Trophoblast cell (in vitro differentiated cells and primary cell): ENCODE results near the gene EDNRA.

Source experiments
- DNase-seq, 2 donors: peaks; one replicate each; pipeline ENCODE4 v3.0.0-alpha.2; 2016
- H2AFZ ChIP-seq: 2 replicates; pipeline ENCODE4 v1.6.1; 2013; ENCODE audit warnings: low read length, moderate library complexity, mild to moderate bottlenecking; ENCODE audit not compliant: insufficient read depth, poor library complexity
- H2AK5ac ChIP-seq: 2 replicates; pipeline ENCODE4 v1.6.1; 2013; ENCODE audit warnings: mild to moderate bottlenecking, low read length
- H2BK120ac ChIP-seq: 2 replicates; pipeline ENCODE4 v1.6.1; 2013; ENCODE audit warnings: low read length, mild to moderate bottlenecking, moderate library complexity; ENCODE audit not compliant: insufficient read depth, poor library complexity
- H2BK12ac ChIP-seq: 2 replicates; pipeline ENCODE4 v1.6.1; 2013; ENCODE audit warnings: mild to moderate bottlenecking, low read length, moderate library complexity
- H2BK5ac ChIP-seq: 2 replicates; pipeline ENCODE4 v1.6.1; 2013; ENCODE audit warnings: low read length, low read depth, moderate library complexity, mild to moderate bottlenecking; ENCODE audit not compliant: poor library complexity
- H3K14ac ChIP-seq: 2 replicates; pipeline ENCODE4 v1.6.1; 2013; ENCODE audit warnings: mild to moderate bottlenecking, low read length
- H3K18ac ChIP-seq: 2 replicates; pipeline ENCODE4 v1.6.1; 2013; ENCODE audit warnings: mild to moderate bottlenecking, low read length
- H3K23ac ChIP-seq: 2 replicates; pipeline ENCODE4 v1.6.1; 2013; ENCODE audit warnings: low read length
- H3K27ac ChIP-seq: 2 replicates; pipeline ENCODE4 v1.5.1; 2013; ENCODE audit warnings: low read depth, mild to moderate bottlenecking, inconsistent platforms, low read length, moderate library complexity
- H3K27me3 ChIP-seq: 2 replicates; pipeline ENCODE4 v1.6.1; 2013; ENCODE audit warnings: inconsistent platforms, mild to moderate bottlenecking, low read length, moderate library complexity; ENCODE audit not compliant: insufficient read depth
- H3K36me3 ChIP-seq, 2 experiments: 1 replicate in 1 of 2; 2 replicates in 1 of 2; pipeline ENCODE4 v1.6.1; 2013; ENCODE audit warnings: low read length in 2 of 2, mild to moderate bottlenecking in 2 of 2, moderate library complexity in 1 of 2; ENCODE audit not compliant: insufficient read depth in 2 of 2, control insufficient read depth in 1 of 2
- H3K4ac ChIP-seq: 2 replicates; pipeline ENCODE4 v1.6.1; 2013; ENCODE audit warnings: low read depth, mild to moderate bottlenecking, low read length, moderate library complexity
- H3K4me1 ChIP-seq, 2 experiments: 1 replicate in 1 of 2; 2 replicates in 1 of 2; pipeline ENCODE4 v1.6.1; 2013; ENCODE audit warnings: low read length in 2 of 2, mild to moderate bottlenecking in 2 of 2, moderate library complexity in 1 of 2; ENCODE audit not compliant: insufficient read depth in 2 of 2, control insufficient read depth in 1 of 2
- H3K4me2 ChIP-seq: 2 replicates; pipeline ENCODE4 v1.6.1; 2013; ENCODE audit warnings: inconsistent platforms, mild to moderate bottlenecking, low read length, moderate library complexity
- H3K4me3 ChIP-seq: 2 replicates; pipeline ENCODE4 v1.5.1; 2013; ENCODE audit warnings: mild to moderate bottlenecking, low read depth, low read length, inconsistent platforms
- H3K79me1 ChIP-seq: one replicate; pipeline ENCODE4 v1.6.1; 2013; ENCODE audit warnings: low read length
- H3K79me2 ChIP-seq: 2 replicates; pipeline ENCODE4 v1.6.1; 2013; ENCODE audit warnings: low read length, mild to moderate bottlenecking; ENCODE audit not compliant: control insufficient read depth, insufficient read depth, poor library complexity
- H3K9ac ChIP-seq: 2 replicates; pipeline ENCODE4 v1.6.1; 2013; ENCODE audit warnings: mild to moderate bottlenecking, low read length
- H3K9me3 ChIP-seq: 2 replicates; pipeline ENCODE4 v1.6.1; 2013; ENCODE audit warnings: low read depth, mild to moderate bottlenecking, control low read depth, inconsistent platforms, low read length; ENCODE audit not compliant: insufficient read depth
- H4K12ac ChIP-seq: 2 replicates; pipeline ENCODE4 v1.6.1; 2013; ENCODE audit warnings: low read depth, mild to moderate bottlenecking, low read length, moderate library complexity
- H4K8ac ChIP-seq: 2 replicates; pipeline ENCODE4 v1.6.1; 2013; ENCODE audit warnings: low read depth, mild to moderate bottlenecking, low read length, moderate library complexity
- H4K91ac ChIP-seq: one replicate; pipeline ENCODE4 v1.6.1; 2013; ENCODE audit warnings: low read depth, mild to moderate bottlenecking, low read length, moderate library complexity
- WGBS: extraction: QIAGEN DNeasy Blood & Tissue Kit; methylation state at CpG from one replicate; pipeline ENCODE4 v1.1.7; 2013; ENCODE audit warnings: missing lambda C conversion rate; ENCODE audit not compliant: insufficient read length, insufficient coverage; ENCODE audit errors: extremely low coverage; 5-methylcytosine and 5-hydroxymethylcytosine counted together

EDNRA gene

DNA sequence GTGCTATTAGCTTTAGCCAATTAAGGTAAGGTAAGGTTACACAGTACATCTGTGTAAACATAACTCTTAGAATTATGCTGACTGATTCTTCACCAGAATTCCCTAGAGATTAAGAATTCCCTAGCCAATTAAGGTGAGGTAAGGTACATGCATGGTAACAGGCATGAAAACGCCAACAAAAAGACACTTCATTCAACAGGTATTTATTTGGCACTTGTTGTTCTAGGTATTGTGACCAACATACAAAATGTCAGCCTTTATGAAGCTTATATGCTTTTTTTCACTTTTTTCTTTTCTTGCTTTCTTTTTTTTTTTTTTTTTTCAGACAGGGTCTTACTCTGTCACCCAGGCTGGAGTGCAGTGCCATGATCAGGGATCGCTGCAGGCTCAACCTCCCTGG is 47.2 kb downstream of the EDNRA start:
- Histone ChIP-seq H3K9ac (no peak overlapping the region), H3K27ac (no peak overlapping the region), H3K4ac (no peak overlapping the region), H3K4me2 (no peak overlapping the region), H2BK5ac (no peak overlapping the region), H3K4me3 (no peak overlapping the region), H2AK5ac (no peak overlapping the region), H4K91ac (no peak overlapping the region), H3K23ac (no peak overlapping the region), H2BK120ac (no peak overlapping the region), H3K14ac (no peak overlapping the region), H4K8ac (no peak overlapping the region), H3K18ac (no peak overlapping the region), H3K4me1 (no peaks in the 10 kb centered on the region), H3K79me2 (no peaks in the 10 kb centered on the region), H3K36me3 (no peaks in the 10 kb centered on the region), H3K27me3 (no peaks in the 10 kb centered on the region), H3K79me1 (peaks cover 2% of the 10 kb centered on the region), H2BK12ac (no peak overlapping the region), H2AFZ (no peak overlapping the region), H3K9me3 (no peaks in the 10 kb centered on the region), H4K12ac (no peak overlapping the region)
- no CpG with 5 or more reads among the region's 2 CpGs for WGBS
- no peak for DNase-seq

DNA sequence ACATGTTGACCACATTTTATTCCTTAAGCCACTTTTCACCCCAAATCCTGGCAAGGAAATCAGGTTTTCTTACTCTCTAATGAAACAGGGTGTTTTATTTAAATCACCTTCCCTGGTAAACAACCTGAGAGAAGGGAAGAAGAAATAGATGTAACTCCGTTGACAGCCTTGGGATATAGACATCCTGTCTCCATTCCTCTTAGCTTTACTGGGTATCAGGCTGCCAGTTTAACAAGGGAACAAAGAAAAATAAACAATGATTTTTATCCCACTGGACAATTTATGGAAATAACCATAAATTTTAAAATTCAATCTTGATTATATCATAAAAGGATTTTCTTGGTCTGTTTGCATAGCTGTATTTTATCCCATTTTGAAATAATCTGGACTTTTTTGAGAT is 49.2 kb downstream of the EDNRA start:
- no peaks in the 10 kb centered on the region for H3K79me2 ChIP-seq

GRCh38 chr4:147530723-147531122 is 49.8 kb downstream of the EDNRA start:
- no peak overlapping the region for H3K18ac ChIP-seq
- H3K79me2 ChIP-seq: no peaks in the 10 kb centered on the region
- no peak overlapping the region for H2AK5ac ChIP-seq
- WGBS: no CpG with 5 or more reads among the region's 4 CpGs
- H3K79me1 ChIP-seq: peaks cover 2% of the 10 kb centered on the region
- no peak overlapping the region for H4K8ac ChIP-seq
- H3K27ac ChIP-seq: no peak overlapping the region
- no peaks in the 10 kb centered on the region for H3K27me3 ChIP-seq
- H3K4ac ChIP-seq: no peak overlapping the region
- H3K4me3 ChIP-seq: no peak overlapping the region
- no peaks in the 10 kb centered on the region for H3K9me3 ChIP-seq
- no peak overlapping the region for H2BK120ac ChIP-seq
- no peak overlapping the region for H4K91ac ChIP-seq
- no peaks in the 10 kb centered on the region for H3K36me3 ChIP-seq
- no peak overlapping the region for H3K23ac ChIP-seq
- H3K9ac ChIP-seq: no peak overlapping the region
- no peak overlapping the region for H4K12ac ChIP-seq
- H3K4me1 ChIP-seq: no peaks in the 10 kb centered on the region
- no peak overlapping the region for H2BK5ac ChIP-seq
- peak overlapping the region; percentile 14 for H3K4me2 ChIP-seq
- DNase-seq: peak in 1 of 2 donors; percentile 44
- no peak overlapping the region for H2BK12ac ChIP-seq
- H3K14ac ChIP-seq: no peak overlapping the region
- no peak overlapping the region for H2AFZ ChIP-seq

More for the DNA sequence above, 49.2 kb downstream of the EDNRA start:
- no peak overlapping the region for H3K4ac ChIP-seq
- no peak overlapping the region for H3K23ac ChIP-seq
- H2BK5ac ChIP-seq: no peak overlapping the region
- no peak overlapping the region for H2BK120ac ChIP-seq
- H3K9ac ChIP-seq: no peak overlapping the region
- no peaks in the 10 kb centered on the region for H3K9me3 ChIP-seq
- peaks cover 2% of the 10 kb centered on the region for H3K79me1 ChIP-seq
- no peak overlapping the region for H4K91ac ChIP-seq
- no peak overlapping the region for H2AK5ac ChIP-seq
- H3K27me3 ChIP-seq: no peaks in the 10 kb centered on the region
- H3K14ac ChIP-seq: no peak overlapping the region
- no CpG with 5 or more reads among the region's 1 CpG for WGBS
- no peak overlapping the region for H3K18ac ChIP-seq
- H3K36me3 ChIP-seq: no peaks in the 10 kb centered on the region
- H2AFZ ChIP-seq: no peak overlapping the region
- H2BK12ac ChIP-seq: no peak overlapping the region
- H3K4me2 ChIP-seq: no peak overlapping the region
- DNase-seq: no peak
- H3K4me3 ChIP-seq: no peak overlapping the region
- H4K8ac ChIP-seq: no peak overlapping the region
- no peaks in the 10 kb centered on the region for H3K4me1 ChIP-seq
- H3K27ac ChIP-seq: no peak overlapping the region
- H4K12ac ChIP-seq: no peak overlapping the region

DNA sequence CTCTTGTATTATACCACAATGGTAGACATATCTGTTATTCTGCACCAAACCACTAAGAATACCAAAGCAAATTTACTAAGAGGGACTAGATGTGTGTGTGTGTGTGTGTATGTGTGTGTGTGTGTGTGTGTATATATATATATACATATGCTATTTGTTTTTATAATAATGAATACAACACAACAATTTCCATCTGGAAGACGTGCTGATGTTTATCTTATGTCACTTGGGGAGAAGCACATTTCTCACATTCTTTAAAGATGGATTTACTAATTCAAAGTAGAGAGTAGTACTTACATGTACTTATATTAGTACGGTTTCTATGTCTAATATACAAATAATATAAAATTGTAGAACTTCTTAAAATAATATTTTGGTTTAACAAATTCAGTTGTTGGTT is 52.0 kb downstream of the EDNRA start:
- Histone ChIP-seq H3K4ac (no peak overlapping the region), H2BK5ac (no peak overlapping the region), H4K8ac (no peak overlapping the region), H3K27me3 (no peaks in the 10 kb centered on the region), H3K9ac (no peak overlapping the region), H3K27ac (no peak overlapping the region), H3K36me3 (no peaks in the 10 kb centered on the region), H2AK5ac (no peak overlapping the region), H3K4me1 (no peaks in the 10 kb centered on the region), H2BK12ac (no peak overlapping the region), H3K79me2 (no peaks in the 10 kb centered on the region), H4K91ac (no peak overlapping the region), H3K18ac (no peak overlapping the region), H3K4me2 (no peak overlapping the region), H3K23ac (no peak overlapping the region), H2AFZ (no peak overlapping the region), H3K4me3 (no peak overlapping the region), H2BK120ac (no peak overlapping the region), H4K12ac (no peak overlapping the region), H3K14ac (no peak overlapping the region), H3K79me1 (peaks cover 2% of the 10 kb centered on the region), H3K9me3 (no peaks in the 10 kb centered on the region)
- DNase-seq: no peak
- no CpG with 5 or more reads among the region's 2 CpGs for WGBS
